ENCODE data around the gene RNF150. TPM values are rescaled to one million over a fixed set of nuclear protein-coding genes. Genes with fewer than 3 reads are reported as not detected.
A peak's percentile ranks its signal among the peaks of the same experiment; 100 is the strongest.

Gene RNF150
- total RNA-seq, 1 donor from 2014 or later = 13.2 TPM

GRCh38 chr4:141132709-141133145 lies 542 bp downstream of the RNF150 start:
- DNase-seq (ENCODE audit: low spot score) = peak; percentile 70
- ATAC-seq = peak; percentile 72
- intact Hi-C loops (cut with DNase I) = loop anchor here (2.0 kb wide), 1 partner anchor 270 kb away; no protein-coding TSS in a partner anchor

DNA sequence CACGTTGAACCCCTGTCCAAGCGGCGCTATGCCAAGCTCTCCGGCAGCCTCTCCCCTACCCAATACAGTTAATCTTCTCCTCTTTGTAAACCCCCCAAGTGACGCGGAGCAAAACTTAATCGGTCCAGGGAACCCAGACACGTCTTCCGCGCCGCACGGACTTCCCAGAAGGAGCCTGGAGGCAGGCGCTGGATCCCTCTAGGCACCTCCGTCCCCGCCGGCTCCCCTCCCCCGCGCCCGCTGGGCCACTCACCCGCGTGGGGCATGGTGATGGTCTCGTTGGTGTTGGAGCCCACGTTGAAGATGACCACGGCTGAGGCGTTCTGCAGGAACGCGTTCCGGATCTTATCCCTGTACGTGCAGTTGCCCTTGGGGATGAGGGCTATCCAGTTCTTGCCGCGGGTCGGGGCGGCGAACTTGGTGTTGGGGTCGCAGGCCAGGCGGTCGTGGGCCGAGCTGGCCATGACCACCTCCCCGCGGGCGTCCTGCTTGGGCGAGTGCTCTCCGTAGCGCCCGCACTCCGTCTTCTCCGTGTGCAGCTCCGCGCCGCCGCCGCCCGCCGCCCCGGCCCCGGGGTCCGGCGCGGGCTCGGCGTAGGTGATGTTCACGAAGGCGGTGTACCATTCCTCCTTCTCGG lies 1.1 kb downstream of the RNF150 start:
- DNase-seq (ENCODE audit: low spot score) (peak; percentile 63), ATAC-seq (peak; percentile 35)
- intact Hi-C loops (cut with DNase I) = loop anchor here (2.0 kb wide), 1 partner anchor 269 kb away; no protein-coding TSS in a partner anchor

DNA sequence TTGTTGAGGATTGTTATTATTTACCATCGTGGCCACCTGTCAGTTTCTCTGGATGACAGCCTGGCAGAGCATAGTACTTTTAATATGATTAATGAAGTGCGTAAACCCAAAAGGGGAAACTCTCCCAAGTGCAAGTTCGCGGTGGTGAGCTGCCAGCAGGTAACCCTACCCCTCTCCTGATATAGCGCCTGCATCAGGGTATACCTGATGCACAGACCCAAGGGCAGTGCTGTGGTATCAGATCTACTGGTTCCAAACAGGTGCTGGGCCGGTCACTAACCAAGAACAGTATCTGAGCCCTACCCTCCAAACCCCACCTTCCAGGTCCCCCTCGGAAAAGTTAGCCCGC lies 1.6 kb downstream of the RNF150 start:
- peak; percentile 2 for ATAC-seq
- intact Hi-C loops (cut with DNase I) = loop anchor here (2.0 kb wide), 1 partner anchor 269 kb away; no protein-coding TSS in a partner anchor
- no peak for DNase-seq (ENCODE audit: low spot score)

- no peak for ATAC-seq
- intact Hi-C loops (cut with DNase I) = no loop called here
Observed at GRCh38 chr4:141130947-141131605, 2.2 kb downstream of the RNF150 start.

GRCh38 chr4:141127884-141128283 lies 5.4 kb downstream of the RNF150 start:
- DNase-seq (ENCODE audit: low spot score) (no peak), ATAC-seq (no peak)
- intact Hi-C loops (cut with DNase I) = no loop called here

More at GRCh38 chr4:141130947-141131605, 2.2 kb downstream of the RNF150 start:
- DNase-seq (ENCODE audit: low spot score) = no peak

GRCh38 chr4:141126769-141127168 lies 6.5 kb downstream of the RNF150 start:
- intact Hi-C loops (cut with DNase I) = no loop called here
- no peak for DNase-seq (ENCODE audit: low spot score)
- no peak for ATAC-seq

DNA sequence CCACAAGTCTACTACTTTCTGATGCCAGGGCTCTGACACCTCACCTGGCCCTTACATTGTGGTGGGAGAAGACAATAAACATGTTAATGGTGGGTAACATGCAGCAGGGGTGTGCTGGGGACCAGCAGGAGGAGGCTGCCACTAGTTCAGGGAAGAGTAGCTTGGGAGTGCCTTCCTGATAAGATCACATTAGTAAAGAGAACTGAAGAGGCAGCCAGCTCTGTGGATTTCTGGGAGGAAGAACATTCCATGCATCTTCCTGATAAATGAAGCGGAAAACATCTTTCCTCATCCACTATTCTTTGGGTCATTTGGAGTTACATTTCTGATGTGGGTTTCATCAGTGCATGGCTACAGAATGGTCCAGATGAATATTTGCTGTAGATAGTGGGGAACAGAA lies 9.0 kb downstream of the RNF150 start:
- intact Hi-C loops (cut with DNase I) = no loop called here
- ATAC-seq = no peak
- no peak for DNase-seq (ENCODE audit: low spot score)

DNA sequence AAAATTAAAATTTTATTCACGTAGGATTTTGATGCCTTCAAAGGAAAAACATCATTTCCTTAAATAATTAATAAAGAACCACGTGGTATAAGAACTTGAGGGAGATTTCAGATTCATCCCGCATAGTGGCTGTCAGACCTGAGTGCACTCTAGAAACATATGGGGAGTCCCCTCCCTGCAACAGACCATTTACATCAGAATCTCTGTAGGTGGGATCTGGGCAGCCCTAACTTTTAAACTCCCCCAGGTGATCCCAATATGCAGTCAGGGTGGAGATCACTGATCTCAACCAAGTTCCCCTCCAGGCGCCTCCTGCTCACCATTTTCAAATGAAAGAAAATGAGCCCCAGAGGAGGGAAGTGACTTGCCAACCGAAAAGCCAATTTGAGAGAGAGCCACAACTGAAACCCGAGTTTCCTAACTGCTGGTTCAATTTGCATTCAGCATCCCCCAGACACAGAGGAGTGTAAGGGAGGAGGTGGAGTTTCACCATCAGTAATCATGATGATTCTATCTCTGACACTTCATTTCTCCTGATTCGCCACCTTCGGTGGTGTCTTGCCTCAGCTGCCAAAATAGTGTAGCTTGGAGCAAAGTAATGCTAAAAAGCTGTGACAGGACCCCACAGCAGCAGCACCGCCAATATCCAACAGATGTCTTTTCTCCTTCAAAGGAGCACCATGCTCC lies 11.4 kb downstream of the RNF150 start:
- DNase-seq (ENCODE audit: low spot score) = no peak
- no peak for ATAC-seq
- intact Hi-C loops (cut with DNase I) = no loop called here

DNA sequence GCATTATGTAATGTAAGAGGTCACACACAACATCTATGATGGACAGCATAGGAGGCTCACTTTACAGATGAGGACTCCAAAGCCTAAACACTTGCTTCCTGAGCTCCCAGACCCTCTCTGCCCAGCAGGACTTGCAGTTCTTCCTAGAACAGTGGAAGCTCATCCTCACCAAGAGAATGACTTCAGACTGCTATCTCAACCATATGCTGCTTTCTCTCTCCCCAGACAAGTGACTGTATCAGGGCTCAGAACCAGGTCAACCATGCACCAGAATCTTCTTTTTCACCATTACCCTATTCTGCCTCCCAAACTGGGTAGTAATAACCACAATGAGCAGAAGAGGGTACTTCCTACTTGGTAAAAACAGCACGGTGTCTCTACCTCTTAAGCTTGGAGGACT lies 12.2 kb downstream of the RNF150 start:
- DNase-seq (ENCODE audit: low spot score) (no peak), ATAC-seq (no peak)
- intact Hi-C loops (cut with DNase I) = no loop called here

DNA sequence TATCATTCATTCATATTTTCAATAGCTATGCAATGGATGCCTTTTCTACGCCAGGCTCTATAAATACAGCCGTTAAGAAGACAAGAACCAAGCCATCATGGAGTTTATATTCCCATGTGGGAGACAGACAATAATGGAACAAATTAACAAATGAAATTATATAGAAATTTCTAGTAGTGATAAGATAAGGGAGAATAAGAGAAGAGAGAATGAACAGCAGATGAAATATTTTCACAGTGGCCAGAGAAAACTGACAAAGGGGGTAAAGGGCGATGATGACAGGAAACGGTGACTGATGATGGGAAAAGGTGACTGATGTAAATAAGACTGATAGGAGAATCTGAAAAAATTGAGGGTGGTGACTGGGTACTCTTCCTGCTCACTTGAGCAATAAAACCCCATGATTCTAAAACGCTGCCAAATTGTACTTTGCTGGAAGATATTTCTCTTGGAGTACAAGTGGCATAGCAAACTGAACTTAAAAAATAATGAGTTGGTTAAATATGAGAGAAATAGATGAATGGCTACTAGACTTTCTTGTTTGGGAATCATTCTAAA lies 13.2 kb downstream of the RNF150 start:
- ATAC-seq (no peak), DNase-seq (ENCODE audit: low spot score) (no peak)
- intact Hi-C loops (cut with DNase I) = no loop called here

DNA sequence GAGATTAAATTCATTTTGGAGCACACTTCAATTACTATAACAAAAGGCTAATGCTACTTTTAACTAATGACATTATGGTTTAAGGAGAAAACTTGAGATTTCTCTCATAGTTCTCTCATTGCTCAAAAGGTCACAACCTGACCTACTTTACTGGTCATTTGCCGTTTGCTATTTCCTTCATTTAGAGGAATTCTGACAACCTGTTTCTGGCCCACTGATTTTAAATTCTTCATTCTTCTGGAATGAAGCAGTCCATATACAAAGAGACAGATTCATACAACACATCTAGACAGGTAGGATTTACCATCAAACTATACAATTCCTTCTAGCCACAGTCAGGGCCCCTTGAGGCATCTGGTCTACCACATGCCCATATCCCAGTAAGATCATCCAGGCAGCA lies 14.2 kb downstream of the RNF150 start:
- intact Hi-C loops (cut with DNase I) = no loop called here
- DNase-seq (ENCODE audit: low spot score) (no peak), ATAC-seq (no peak)

GRCh38 chr4:141118381-141118780 lies 14.9 kb downstream of the RNF150 start:
- ATAC-seq (no peak), DNase-seq (ENCODE audit: low spot score) (no peak)
- intact Hi-C loops (cut with DNase I) = no loop called here

DNA sequence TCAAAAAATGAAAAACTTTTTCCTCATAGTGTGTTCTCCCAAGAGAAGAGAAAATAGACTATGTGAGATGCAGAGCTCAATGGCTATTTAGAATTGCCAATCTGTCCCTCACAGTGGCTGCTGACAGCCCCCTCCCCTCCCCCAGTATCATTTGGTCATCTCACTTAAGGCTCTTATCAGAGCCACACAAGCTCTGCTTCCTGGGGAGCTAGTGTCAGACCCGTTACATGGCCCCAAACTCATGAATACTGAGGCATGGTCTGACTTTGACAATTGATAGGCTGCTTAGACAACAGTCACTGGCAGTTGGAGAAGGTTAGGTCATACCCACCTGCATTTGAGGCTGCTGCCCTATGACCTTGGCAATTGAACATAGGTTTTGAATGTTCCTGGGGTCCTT lies 15.3 kb downstream of the RNF150 start:
- intact Hi-C loops (cut with DNase I) = no loop called here
- DNase-seq (ENCODE audit: low spot score) (no peak), ATAC-seq (no peak)

DNA sequence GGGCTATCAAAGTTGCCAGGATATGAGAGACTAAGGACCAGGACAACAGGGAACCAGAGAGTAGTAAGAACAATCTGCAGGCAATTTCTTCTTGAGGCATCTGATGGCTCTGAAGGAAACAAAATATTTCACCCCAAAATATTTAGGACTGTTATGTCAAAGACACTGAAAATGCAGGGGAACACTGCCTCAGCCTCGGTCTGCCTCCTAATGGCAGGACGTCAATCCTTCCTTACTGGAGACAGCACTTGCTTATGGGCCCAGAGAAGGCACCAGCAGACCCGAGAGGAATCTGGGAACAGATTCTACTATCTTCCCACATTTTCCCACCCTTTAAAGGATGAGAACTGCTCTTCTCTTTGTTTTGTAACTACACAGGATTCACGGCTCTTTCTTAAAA lies 23.3 kb downstream of the RNF150 start:
- DNase-seq (ENCODE audit: low spot score) (no peak), ATAC-seq (no peak)
- intact Hi-C loops (cut with DNase I) = no loop called here

DNA sequence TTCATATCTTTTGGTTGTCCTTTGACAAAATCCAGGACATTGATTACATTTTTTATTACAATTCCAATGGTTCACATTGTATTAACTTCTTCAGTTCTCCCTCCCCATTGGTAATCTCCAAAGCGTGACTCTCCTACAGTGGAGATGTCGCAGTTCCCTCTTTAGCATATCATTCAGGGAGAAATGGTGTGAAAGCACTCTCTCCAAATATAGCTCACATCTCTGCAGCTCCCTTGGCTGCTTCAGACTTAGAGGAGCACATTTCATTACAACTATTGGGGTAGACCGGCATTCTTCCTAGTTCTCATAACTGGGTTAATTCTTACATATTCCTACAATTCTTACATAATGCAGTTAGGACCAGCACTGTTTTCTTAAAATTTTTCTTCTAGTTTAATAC lies 25.3 kb downstream of the RNF150 start:
- ATAC-seq (no peak), DNase-seq (ENCODE audit: low spot score) (no peak)
- intact Hi-C loops (cut with DNase I) = no loop called here

GRCh38 chr4:141102367-141102766 lies 30.9 kb downstream of the RNF150 start:
- no peak for DNase-seq (ENCODE audit: low spot score)
- ATAC-seq = no peak
- intact Hi-C loops (cut with DNase I) = no loop called here

GRCh38 chr4:141101511-141101910 lies 31.8 kb downstream of the RNF150 start:
- DNase-seq (ENCODE audit: low spot score) (no peak), ATAC-seq (no peak)
- intact Hi-C loops (cut with DNase I) = no loop called here

GRCh38 chr4:141099326-141099725 lies 33.9 kb downstream of the RNF150 start:
- intact Hi-C loops (cut with DNase I) = no loop called here
- no peak for ATAC-seq
- no peak for DNase-seq (ENCODE audit: low spot score)

DNA sequence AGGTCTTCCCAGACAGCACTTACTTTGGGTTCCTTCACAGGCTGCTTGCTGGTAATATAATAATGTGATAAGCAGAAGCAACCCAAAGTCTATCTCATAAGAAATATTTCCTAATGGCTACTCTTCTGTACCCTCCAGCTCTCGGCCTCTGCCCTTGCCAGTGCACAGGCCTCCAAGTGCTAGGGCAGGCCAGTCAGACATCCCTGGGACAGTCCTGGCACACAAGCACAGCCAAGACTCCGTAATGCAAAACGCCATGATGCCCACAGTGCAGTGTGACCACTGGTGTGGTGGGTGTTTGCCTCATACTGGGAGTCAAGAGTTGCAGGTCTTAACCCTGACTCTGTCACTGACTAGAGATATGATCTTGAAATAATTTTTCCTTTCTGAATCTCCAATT lies 35.1 kb downstream of the RNF150 start:
- no peak for ATAC-seq
- intact Hi-C loops (cut with DNase I) = no loop called here
- no peak for DNase-seq (ENCODE audit: low spot score)

GRCh38 chr4:141090473-141090872 lies 42.8 kb downstream of the RNF150 start:
- intact Hi-C loops (cut with DNase I) = no loop called here
- no peak for ATAC-seq
- DNase-seq (ENCODE audit: low spot score) = no peak
